Neural cell (in vitro differentiated cells): ENCODE measurements around the gene CRACDL.

ENCODE experiments used
- EP300 ChIP-seq: fragments of 450-650 bp; conservative IDR thresholded peaks from 2 replicates; pipeline ENCODE4 v1.6.1; 2014; ENCODE audit warnings: antibody characterized with exemption, mild to moderate bottlenecking, moderate library complexity; ENCODE audit not compliant: poor library complexity, severe bottlenecking
- EZH2 ChIP-seq: fragments of 200-600, 300-800 bp; shearing (Covaris generic), sonication (generic); IDR thresholded peaks from 2 replicates; pipeline ENCODE4 v1.6.1; 2014; ENCODE audit warnings: antibody characterized with exemption, low read length, borderline replicate concordance, mild to moderate bottlenecking; ENCODE audit not compliant: insufficient read depth, poor library complexity, severe bottlenecking
- MXI1 ChIP-seq: fragments of 450-650 bp; conservative IDR thresholded peaks from 2 replicates; pipeline ENCODE4 v1.6.1; 2014; ENCODE audit warnings: antibody characterized with exemption, mild to moderate bottlenecking; ENCODE audit not compliant: poor library complexity, severe bottlenecking
- POLR2AphosphoS5 ChIP-seq: IDR thresholded peaks from 2 replicates; pipeline ENCODE4 v1.6.1; 2012
- RAD21 ChIP-seq: fragments of 450-650 bp; conservative IDR thresholded peaks from 2 replicates; pipeline ENCODE4 v1.6.1; 2014; ENCODE audit warnings: antibody characterized with exemption, mild to moderate bottlenecking, moderate library complexity
- REST ChIP-seq: IDR thresholded peaks from 2 replicates; pipeline ENCODE4 v1.6.1; 2012; ENCODE audit warnings: borderline replicate concordance
- SMC3 ChIP-seq: fragments of 450-650 bp; conservative IDR thresholded peaks from 2 replicates; pipeline ENCODE4 v1.6.1; 2014; ENCODE audit warnings: antibody characterized with exemption, mild to moderate bottlenecking, moderate library complexity; ENCODE audit not compliant: poor library complexity
- TAF1 ChIP-seq: IDR thresholded peaks from 2 replicates; pipeline ENCODE4 v1.6.1; 2012; ENCODE audit warnings: low read depth
- TF ChIP-seq, protein P1 (sequence below): fragments of 450-650 bp; IDR thresholded peaks from 2 replicates; pipeline ENCODE4 v1.5.1; 2014; ENCODE audit warnings: antibody characterized with exemption, mild to moderate bottlenecking, moderate library complexity; ENCODE audit not compliant: poor library complexity, severe bottlenecking

GRCh38 chr2:98749066-98749450 is 187.0 kb downstream of the CRACDL start:
- TF ChIP-seq, protein P1, sequence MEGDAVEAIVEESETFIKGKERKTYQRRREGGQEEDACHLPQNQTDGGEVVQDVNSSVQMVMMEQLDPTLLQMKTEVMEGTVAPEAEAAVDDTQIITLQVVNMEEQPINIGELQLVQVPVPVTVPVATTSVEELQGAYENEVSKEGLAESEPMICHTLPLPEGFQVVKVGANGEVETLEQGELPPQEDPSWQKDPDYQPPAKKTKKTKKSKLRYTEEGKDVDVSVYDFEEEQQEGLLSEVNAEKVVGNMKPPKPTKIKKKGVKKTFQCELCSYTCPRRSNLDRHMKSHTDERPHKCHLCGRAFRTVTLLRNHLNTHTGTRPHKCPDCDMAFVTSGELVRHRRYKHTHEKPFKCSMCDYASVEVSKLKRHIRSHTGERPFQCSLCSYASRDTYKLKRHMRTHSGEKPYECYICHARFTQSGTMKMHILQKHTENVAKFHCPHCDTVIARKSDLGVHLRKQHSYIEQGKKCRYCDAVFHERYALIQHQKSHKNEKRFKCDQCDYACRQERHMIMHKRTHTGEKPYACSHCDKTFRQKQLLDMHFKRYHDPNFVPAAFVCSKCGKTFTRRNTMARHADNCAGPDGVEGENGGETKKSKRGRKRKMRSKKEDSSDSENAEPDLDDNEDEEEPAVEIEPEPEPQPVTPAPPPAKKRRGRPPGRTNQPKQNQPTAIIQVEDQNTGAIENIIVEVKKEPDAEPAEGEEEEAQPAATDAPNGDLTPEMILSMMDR, result no peak
- TF ChIP-seq EP300 (no peak), REST (no peak), EZH2 (no peak), POLR2AphosphoS5 (no peak), RAD21 (no peak), TAF1 (no peak), MXI1 (no peak), SMC3 (no peak)
